NCI-H1694 treated with DMSO at 0.1 percent for 48 hours (cell line): Measurements from ENCODE around the gene IP6K3.

ENCODE experiments used
- DNase-seq: peaks from one replicate; lab custom pipeline; 2025; lab: John Stamatoyannopoulos, UW

Gene IP6K3

GRCh38 chr6:33723371-33724085 lies 23.2 kb downstream of the IP6K3 start:
- DNase-seq: no peak

DNA sequence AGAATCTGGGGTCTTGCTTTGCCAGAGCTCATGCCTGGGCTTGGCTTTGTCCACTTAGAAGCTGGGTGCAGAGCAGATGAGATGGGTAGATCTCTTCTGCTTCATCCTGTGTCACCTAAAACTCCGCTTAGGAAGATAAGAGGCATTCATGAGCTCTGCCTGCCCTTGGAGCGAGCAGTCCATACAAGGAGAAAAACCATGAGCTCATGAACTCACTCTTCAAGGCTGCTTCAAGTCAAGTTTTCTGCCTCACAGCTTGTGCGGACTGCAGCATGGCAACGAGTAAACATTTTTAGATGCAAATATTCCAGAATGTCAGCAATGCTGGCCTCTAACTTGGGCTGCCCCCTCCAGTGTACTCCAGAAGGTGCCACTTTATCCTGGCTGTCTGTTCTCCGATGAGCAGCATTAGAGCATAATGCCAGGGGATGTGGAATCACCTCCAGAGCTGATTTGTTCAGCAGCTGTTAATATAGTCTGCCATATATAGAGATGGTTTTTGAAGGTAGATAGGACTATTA lies 24.5 kb downstream of the IP6K3 start:
- DNase-seq: no peak

GRCh38 chr6:33721508-33721907 lies 25.2 kb downstream of the IP6K3 start:
- DNase-seq: no peak

- DNase-seq: no peak
Observed at GRCh38 chr6:33720998-33721397, 25.7 kb downstream of the IP6K3 start.

- DNase-seq: no peak
Observed at GRCh38 chr6:33719326-33719987, 27.2 kb downstream of the IP6K3 start.

DNA sequence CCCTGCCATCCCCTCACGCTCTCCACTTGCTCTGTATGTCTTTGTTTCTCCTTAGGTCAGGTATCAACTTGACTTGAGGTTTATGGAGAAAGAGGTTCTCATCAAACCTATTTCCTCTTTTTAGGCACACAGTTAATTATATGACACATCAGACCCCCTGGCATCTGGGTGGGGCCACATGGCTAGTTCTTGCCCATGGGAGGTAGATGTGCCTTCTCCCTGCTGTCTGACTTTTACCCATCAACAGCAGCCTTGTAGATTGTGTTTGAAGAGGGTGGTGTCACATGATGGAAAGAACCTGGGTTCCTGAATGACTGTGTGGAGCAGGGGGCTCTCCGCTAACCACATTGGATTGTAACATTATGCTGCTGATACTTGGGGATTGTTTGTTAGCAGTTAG lies 28.0 kb downstream of the IP6K3 start:
- no peak for DNase-seq

- no peak for DNase-seq
Observed at GRCh38 chr6:33717934-33718455, 28.7 kb downstream of the IP6K3 start.

- no peak for DNase-seq
Observed at GRCh38 chr6:33716890-33717632, 29.6 kb downstream of the IP6K3 start.

DNA sequence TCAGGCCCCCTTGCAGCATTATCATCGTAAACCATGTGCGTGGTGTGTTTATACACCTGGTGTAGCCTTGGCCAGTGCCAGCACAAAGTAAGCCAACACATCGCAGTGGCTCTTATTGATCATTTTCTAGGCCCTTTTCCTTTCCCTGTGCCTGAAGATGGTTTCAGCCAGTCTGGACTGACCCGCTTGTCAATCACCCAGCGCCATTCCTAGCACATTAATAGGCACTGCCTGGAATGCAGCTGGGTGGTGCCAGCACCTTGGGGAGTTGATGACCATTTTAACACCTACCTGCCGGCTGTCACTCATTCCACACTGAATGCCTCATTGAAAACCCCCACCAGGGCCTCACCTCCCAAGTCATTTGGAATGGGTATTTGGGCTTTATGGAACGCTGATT lies 30.3 kb downstream of the IP6K3 start:
- no peak for DNase-seq

- DNase-seq: no peak
Observed at GRCh38 chr6:33714385-33715040, 32.2 kb downstream of the IP6K3 start.

DNA sequence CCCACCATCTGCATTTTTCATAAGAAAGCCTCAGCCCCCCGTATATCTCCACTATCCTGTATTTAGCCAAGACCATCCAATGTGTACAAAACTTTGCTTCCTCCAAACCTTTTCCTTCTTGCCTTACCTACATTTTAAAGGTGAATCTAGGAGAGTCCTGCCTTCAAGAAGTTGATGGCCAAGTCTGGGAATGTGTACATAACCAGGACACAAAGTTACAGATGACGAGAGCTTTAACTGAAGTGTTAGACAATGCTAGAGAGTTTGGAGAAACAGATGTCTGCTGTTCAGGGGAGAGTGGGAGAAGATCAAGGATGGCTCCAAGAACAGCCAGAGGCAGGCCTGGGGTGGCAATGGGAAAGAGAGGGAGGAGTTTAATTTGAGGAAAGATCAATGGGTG lies 32.9 kb downstream of the IP6K3 start:
- no peak for DNase-seq

GRCh38 chr6:33712914-33713313 lies 33.8 kb downstream of the IP6K3 start:
- no peak for DNase-seq

GRCh38 chr6:33711140-33712129 lies 35.3 kb downstream of the IP6K3 start, which contains the start of gene UQCC2:
Gene UQCC2 (minus strand): TSS chr6:33711700. CDS start chr6:33711686, 14 bp downstream.
- DNase-seq: peak; percentile 91

GRCh38 chr6:33710296-33711121 lies 36.2 kb downstream of the IP6K3 start:
- DNase-seq: no peak

DNA sequence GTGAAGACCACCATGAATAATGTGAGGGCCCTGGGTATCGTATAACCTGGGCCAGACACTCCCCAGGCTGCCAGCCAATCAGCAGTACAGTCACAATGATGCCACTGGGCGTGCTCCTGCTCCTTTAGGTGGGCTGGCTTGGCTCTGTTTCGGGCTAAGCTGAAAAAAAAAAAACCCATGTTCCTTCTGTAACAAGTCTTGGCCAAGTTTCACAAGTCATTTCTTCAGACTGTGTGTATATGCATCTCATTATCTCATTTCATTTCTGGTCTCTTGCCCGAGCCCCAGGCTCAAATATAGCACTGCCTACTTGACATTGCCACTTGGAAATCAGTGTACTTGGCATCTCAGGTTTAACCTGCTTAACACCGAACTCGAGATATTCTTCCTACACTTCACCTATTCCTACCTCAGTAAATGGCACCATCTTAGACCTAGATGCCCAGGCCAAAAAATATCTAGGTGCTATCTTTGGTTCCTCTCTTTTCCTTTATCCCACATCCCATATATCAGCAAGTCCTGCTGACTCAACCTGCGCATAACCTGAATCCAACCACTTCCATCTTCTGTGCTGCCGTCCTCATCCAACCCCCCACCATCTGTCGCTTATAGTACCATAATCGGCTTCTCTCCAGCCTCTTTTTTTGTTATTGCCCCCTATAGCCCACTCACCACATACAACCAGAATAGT lies 37.0 kb downstream of the IP6K3 start:
- DNase-seq: no peak

GRCh38 chr6:33708516-33709204 lies 38.0 kb downstream of the IP6K3 start:
- no peak for DNase-seq

GRCh38 chr6:33707771-33708170 lies 38.9 kb downstream of the IP6K3 start:
- no peak for DNase-seq

- no peak for DNase-seq
Observed at GRCh38 chr6:33705955-33706725, 40.6 kb downstream of the IP6K3 start.
